Mesendoderm (in vitro differentiated cells): Measurements from ENCODE around the gene NHERF1.

Source experiments
- DNase-seq: peaks from one replicate; pipeline ENCODE4 v3.0.0; 2013
- H2AK5ac ChIP-seq: 2 replicates; pipeline ENCODE4 v1.6.1; 2013; ENCODE audit warnings: low read length, inconsistent platforms
- H2BK120ac ChIP-seq: 2 replicates; pipeline ENCODE4 v1.6.1; 2013; ENCODE audit warnings: low read depth, mild to moderate bottlenecking, low read length, moderate library complexity, mixed read lengths
- H2BK15ac ChIP-seq: replicated peaks from 2 replicates; pipeline ENCODE4 v1.6.1; 2013; ENCODE audit warnings: low read depth, mild to moderate bottlenecking, moderate library complexity
- H2BK5ac ChIP-seq: 2 replicates; pipeline ENCODE4 v1.6.1; 2013; ENCODE audit warnings: low read length, inconsistent platforms
- H3K18ac ChIP-seq: 2 replicates; pipeline ENCODE4 v1.6.1; 2013; ENCODE audit warnings: mild to moderate bottlenecking, low read length, mixed read lengths
- H3K23ac ChIP-seq: one replicate; pipeline ENCODE4 v1.6.1; 2013; ENCODE audit warnings: low read length
- H3K27ac ChIP-seq: 2 replicates; pipeline ENCODE4 v1.5.1; 2013; ENCODE audit warnings: low read depth, mild to moderate bottlenecking, inconsistent platforms, low read length, moderate library complexity
- H3K27me3 ChIP-seq: 2 replicates; pipeline ENCODE4 v1.6.1; 2013; ENCODE audit warnings: low read length, control low read depth, mild to moderate bottlenecking, inconsistent platforms; ENCODE audit not compliant: insufficient read depth, poor library complexity
- H3K36me3 ChIP-seq: 2 replicates; pipeline ENCODE4 v1.6.1; 2013; ENCODE audit warnings: low read length, inconsistent platforms; ENCODE audit not compliant: control insufficient read depth, insufficient read depth
- H3K4ac ChIP-seq: one replicate; pipeline ENCODE4 v1.6.1; 2013; ENCODE audit warnings: low read depth, mild to moderate bottlenecking, low read length, moderate library complexity
- H3K4me1 ChIP-seq: 2 replicates; pipeline ENCODE4 v1.6.1; 2013; ENCODE audit warnings: low read depth, low read length, inconsistent platforms; ENCODE audit not compliant: control insufficient read depth
- H3K4me2 ChIP-seq: 2 replicates; pipeline ENCODE4 v1.6.1; 2013; ENCODE audit warnings: low read length
- H3K4me3 ChIP-seq: 2 replicates; pipeline ENCODE4 v1.5.1; 2013; ENCODE audit warnings: mild to moderate bottlenecking, low read length
- H3K56ac ChIP-seq: one replicate; pipeline ENCODE4 v1.6.1; 2013; ENCODE audit warnings: low read length
- H3K79me1 ChIP-seq: 2 replicates; pipeline ENCODE4 v1.6.1; 2013; ENCODE audit warnings: low read length, inconsistent platforms
- H3K79me2 ChIP-seq: 2 replicates; pipeline ENCODE4 v1.6.1; 2013; ENCODE audit warnings: mild to moderate bottlenecking, low read length; ENCODE audit not compliant: control insufficient read depth, insufficient read depth
- H3K9ac ChIP-seq: 2 replicates; pipeline ENCODE4 v1.6.1; 2013; ENCODE audit warnings: low read length, inconsistent platforms
- H4K5ac ChIP-seq: one replicate; pipeline ENCODE4 v1.6.1; 2013; ENCODE audit warnings: low read length
- H4K8ac ChIP-seq: one replicate; pipeline ENCODE4 v1.6.1; 2013; ENCODE audit warnings: low read depth, mild to moderate bottlenecking, control low read depth, low read length, moderate library complexity
- WGBS: extraction: QIAGEN DNeasy Blood & Tissue Kit; methylation state at CpG from one replicate; pipeline ENCODE4 v1.1.7; 2013; ENCODE audit warnings: low lambda C conversion rate, missing lambda C conversion rate; ENCODE audit not compliant: insufficient coverage; ENCODE audit errors: extremely low coverage; 5-methylcytosine and 5-hydroxymethylcytosine counted together

Gene NHERF1

GRCh38 chr17:74775409-74776043 is 27.1 kb downstream of the NHERF1 start:
- Histone ChIP-seq H4K5ac (no peak overlapping the region), H3K27me3 (no peaks in the 10 kb centered on the region), H3K4ac (no peak overlapping the region), H3K4me1 (peaks cover 3% of the 10 kb centered on the region), H2BK5ac (peak overlapping the region; percentile 31), H2BK15ac (no peak overlapping the region), H3K18ac (peak overlapping the region; percentile 52), H4K8ac (no peak overlapping the region), H3K56ac (peak overlapping the region; percentile 91), H3K4me2 (peak overlapping the region; percentile 63), H3K79me1 (peaks cover 20% of the 10 kb centered on the region), H3K23ac (no peak overlapping the region), H3K4me3 (peak overlapping the region; percentile 83), H3K79me2 (peaks cover 13% of the 10 kb centered on the region), H2BK120ac (no peak overlapping the region), H3K27ac (peak overlapping the region; percentile 87), H2AK5ac (no peak overlapping the region), H3K36me3 (peaks cover 1% of the 10 kb centered on the region), H3K9ac (peak overlapping the region; percentile 93)
- WGBS = no CpG with 5 or more reads among the region's 12 CpGs
- DNase-seq = no peak

GRCh38 chr17:74776044-74776962 is 27.9 kb downstream of the NHERF1 start, which contains the start of gene NAT9:
TSS of gene NAT9 (minus strand) at chr17:74776345. CDS start at chr17:74775698, 647 bp downstream.
- Histone ChIP-seq H3K27ac (peak within 1 kb of the TSS; percentile 87), H3K56ac (peak within 1 kb of the TSS; percentile 92), H2AK5ac (peak within 1 kb of the TSS; percentile 41), H3K4me1 (peaks cover 3% of the 10 kb centered on the region), H2BK15ac (no peak within 1 kb of the TSS), H3K4ac (peak within 1 kb of the TSS; percentile 63), H3K9ac (peak within 1 kb of the TSS; percentile 93), H4K5ac (no peak within 1 kb of the TSS), H3K79me2 (peaks cover 13% of the 10 kb centered on the region), H3K79me1 (peaks cover 20% of the 10 kb centered on the region), H3K36me3 (peaks cover under 1% of the 10 kb centered on the region), H3K23ac (no peak within 1 kb of the TSS), H3K4me3 (peak within 1 kb of the TSS; percentile 89), H2BK5ac (peak within 1 kb of the TSS; percentile 31), H3K18ac (peak within 1 kb of the TSS; percentile 52), H4K8ac (no peak within 1 kb of the TSS), H3K27me3 (no peaks in the 10 kb centered on the region), H2BK120ac (peak within 1 kb of the TSS; percentile 56), H3K4me2 (peak within 1 kb of the TSS; percentile 95)
- DNase-seq = peak; percentile 98
- no CpG with 5 or more reads among the region's 64 CpGs for WGBS

- no peak overlapping the region for H3K18ac ChIP-seq
- no peak overlapping the region for H3K23ac ChIP-seq
- H3K27ac ChIP-seq = no peak overlapping the region
- H2BK120ac ChIP-seq = no peak overlapping the region
- H4K5ac ChIP-seq = no peak overlapping the region
- H3K4me2 ChIP-seq = peak overlapping the region; percentile 95
- H2BK15ac ChIP-seq = no peak overlapping the region
- peak overlapping the region; percentile 89 for H3K4me3 ChIP-seq
- H3K36me3 ChIP-seq = no peaks in the 10 kb centered on the region
- no peak overlapping the region for H4K8ac ChIP-seq
- H2AK5ac ChIP-seq = peak overlapping the region; percentile 41
- peak overlapping the region; percentile 87 for H3K9ac ChIP-seq
- peak overlapping the region; percentile 92 for H3K56ac ChIP-seq
- H3K27me3 ChIP-seq = no peaks in the 10 kb centered on the region
- peak; percentile 56 for DNase-seq
- peaks cover 3% of the 10 kb centered on the region for H3K4me1 ChIP-seq
- WGBS = no CpG with 5 or more reads among the region's 10 CpGs
- H2BK5ac ChIP-seq = no peak overlapping the region
- peaks cover 20% of the 10 kb centered on the region for H3K79me1 ChIP-seq
- H3K79me2 ChIP-seq = peaks cover 13% of the 10 kb centered on the region
- H3K4ac ChIP-seq = no peak overlapping the region
These were observed 28.6 kb downstream of the NHERF1 start for GRCh38 chr17:74776990-74777389.

DNA sequence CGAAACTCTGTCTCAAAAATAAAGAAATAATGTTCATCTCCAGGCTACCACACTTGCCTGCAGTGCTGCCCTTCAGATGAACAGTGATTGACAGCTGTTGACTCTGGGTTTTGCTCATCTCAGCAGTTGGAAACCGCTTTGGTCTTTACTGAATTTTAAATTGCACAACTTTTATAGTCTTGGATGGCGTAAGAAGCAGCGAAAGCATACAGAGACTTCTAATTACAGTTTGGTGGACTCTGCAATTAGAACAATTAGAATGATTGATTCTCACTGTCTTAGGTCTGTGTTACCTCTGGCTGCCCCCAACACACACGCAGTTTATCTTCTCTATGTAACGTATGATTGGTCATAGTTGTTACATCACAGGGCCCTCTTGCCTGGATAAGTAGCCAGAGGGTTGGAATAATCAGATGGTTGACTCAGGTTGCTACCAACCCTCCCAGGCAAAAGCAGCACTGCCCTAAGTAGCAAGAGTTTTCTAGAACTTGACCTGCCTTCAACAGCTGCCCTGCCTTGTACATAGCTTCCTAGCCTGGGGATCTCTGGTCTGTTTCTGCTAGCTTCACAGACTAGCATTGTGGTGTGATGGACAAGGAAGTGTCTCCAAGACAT is 29.6 kb downstream of the NHERF1 start:
- no peak overlapping the region for H3K18ac ChIP-seq
- DNase-seq = no peak
- no peak overlapping the region for H3K4ac ChIP-seq
- WGBS = no CpG with 5 or more reads among the region's 6 CpGs
- H2AK5ac ChIP-seq = no peak overlapping the region
- H3K27ac ChIP-seq = no peak overlapping the region
- no peak overlapping the region for H2BK120ac ChIP-seq
- no peak overlapping the region for H2BK15ac ChIP-seq
- peaks cover 3% of the 10 kb centered on the region for H3K4me1 ChIP-seq
- H3K79me2 ChIP-seq = peaks cover 13% of the 10 kb centered on the region
- H3K27me3 ChIP-seq = no peaks in the 10 kb centered on the region
- H3K23ac ChIP-seq = no peak overlapping the region
- H3K36me3 ChIP-seq = no peaks in the 10 kb centered on the region
- no peak overlapping the region for H3K4me3 ChIP-seq
- H2BK5ac ChIP-seq = no peak overlapping the region
- H3K56ac ChIP-seq = no peak overlapping the region
- H3K4me2 ChIP-seq = no peak overlapping the region
- H4K5ac ChIP-seq = no peak overlapping the region
- H3K79me1 ChIP-seq = peaks cover 20% of the 10 kb centered on the region
- H3K9ac ChIP-seq = no peak overlapping the region
- H4K8ac ChIP-seq = no peak overlapping the region

- Histone ChIP-seq H2AK5ac (no peak overlapping the region), H3K79me2 (peaks cover 13% of the 10 kb centered on the region), H3K36me3 (no peaks in the 10 kb centered on the region), H4K5ac (no peak overlapping the region), H3K4me1 (peaks cover 3% of the 10 kb centered on the region), H2BK5ac (no peak overlapping the region), H3K4me2 (no peak overlapping the region), H3K4ac (no peak overlapping the region), H3K27me3 (no peaks in the 10 kb centered on the region), H2BK15ac (no peak overlapping the region), H4K8ac (no peak overlapping the region), H3K79me1 (peaks cover 20% of the 10 kb centered on the region), H3K4me3 (no peak overlapping the region), H2BK120ac (no peak overlapping the region), H3K27ac (no peak overlapping the region), H3K9ac (no peak overlapping the region), H3K23ac (no peak overlapping the region), H3K56ac (no peak overlapping the region), H3K18ac (no peak overlapping the region)
- no peak for DNase-seq
- WGBS = no CpG with 5 or more reads among the region's 5 CpGs
These were observed 30.5 kb downstream of the NHERF1 start for GRCh38 chr17:74778960-74779359.
